Spleen (tissue), 7 donors: ENCODE measurements around the gene ALS2CL.

Experiments used
- CTCF ChIP-seq, 11 experiments: fragments of 200-600 bp in 7 of 11; fragments of 450-650 bp in 4 of 11; sonication (generic) in 4 of 11; IDR thresholded peaks in 8 of 11; conservative IDR thresholded peaks in 3 of 11; 1 replicate in 7 of 11; 2 replicates in 4 of 11; pipeline versions ENCODE4 v1.4.0 to v1.8.0; 2016 to 2021; ENCODE audit warnings: antibody characterized with exemption in 11 of 11, inconsistent platforms in 4 of 11, mild to moderate bottlenecking in 1 of 11
- POLR2AphosphoS5 ChIP-seq, 3 donors: sonication (generic); formaldehyde crosslinking; IDR thresholded peaks; one replicate each; pipeline ENCODE4 v1.5.1; 2017; ENCODE audit warnings: antibody characterized with exemption in 3 of 3
- donor health status: DM: no; HTN: no; CAD: no; lungs with moderate emphysema.
- donor health status: DM: no; HTN: no; CAD: no.
- donor health status: DM: no; HTN: no; CAD: no.

GRCh38 chr3:46716461-46717441, 23.3 kb upstream of the ALS2CL start:
- no peak for TF ChIP-seq CTCF (IDR thresholded peaks at IDR 0.05 in 8 of 11, conservative IDR thresholded peaks at IDR 0.05 in 3 of 11)
- no peak for TF ChIP-seq POLR2AphosphoS5 (IDR thresholded peaks at IDR 0.05)
